ENCODE results near the gene ELFN2. TPM values are rescaled to one million over a fixed set of nuclear protein-coding genes. Genes with fewer than 3 reads are reported as not detected.
"Not testable (repeated sequence)": the region's sequence is repeated elsewhere in the genome, so short reads cannot be mapped to it uniquely, and the experiment has no call there.

Gene ELFN2
- total RNA-seq, 1 donor from 2014 or later: 0.97 TPM

DNA sequence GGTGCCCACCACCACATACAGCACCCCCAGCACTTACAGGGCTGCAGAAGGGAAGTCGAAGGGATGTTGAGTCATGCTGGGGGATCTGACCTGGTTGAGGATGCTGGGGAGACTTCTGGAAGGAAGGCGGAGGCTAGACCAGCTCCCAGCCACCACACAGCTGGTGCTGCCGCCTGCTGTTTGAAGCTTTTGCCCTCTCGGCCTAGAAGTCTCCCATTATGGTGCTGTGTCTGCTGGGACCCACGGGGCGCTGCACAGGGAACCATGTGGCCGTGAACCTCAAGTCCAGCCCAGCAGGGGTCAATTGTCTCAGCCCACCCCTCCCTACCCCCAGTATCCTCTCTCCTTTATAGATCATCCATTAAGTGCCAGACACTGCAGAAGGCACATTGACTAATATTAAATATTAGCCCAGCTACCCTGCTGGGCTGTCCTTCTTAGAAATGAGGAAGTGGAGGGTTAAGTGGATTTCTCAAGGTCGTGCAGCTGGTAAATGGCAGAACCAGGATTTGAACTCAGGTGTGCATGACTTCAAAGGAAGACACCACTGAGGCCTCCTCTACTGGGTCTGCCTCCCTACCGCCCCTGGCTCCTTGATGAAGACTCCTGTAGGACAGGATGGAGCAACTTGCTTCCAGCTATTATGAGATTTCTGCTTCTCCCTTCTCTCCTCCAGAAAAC, 95.3 kb downstream of the ELFN2 start:
- TF ChIP-seq, protein P1, sequence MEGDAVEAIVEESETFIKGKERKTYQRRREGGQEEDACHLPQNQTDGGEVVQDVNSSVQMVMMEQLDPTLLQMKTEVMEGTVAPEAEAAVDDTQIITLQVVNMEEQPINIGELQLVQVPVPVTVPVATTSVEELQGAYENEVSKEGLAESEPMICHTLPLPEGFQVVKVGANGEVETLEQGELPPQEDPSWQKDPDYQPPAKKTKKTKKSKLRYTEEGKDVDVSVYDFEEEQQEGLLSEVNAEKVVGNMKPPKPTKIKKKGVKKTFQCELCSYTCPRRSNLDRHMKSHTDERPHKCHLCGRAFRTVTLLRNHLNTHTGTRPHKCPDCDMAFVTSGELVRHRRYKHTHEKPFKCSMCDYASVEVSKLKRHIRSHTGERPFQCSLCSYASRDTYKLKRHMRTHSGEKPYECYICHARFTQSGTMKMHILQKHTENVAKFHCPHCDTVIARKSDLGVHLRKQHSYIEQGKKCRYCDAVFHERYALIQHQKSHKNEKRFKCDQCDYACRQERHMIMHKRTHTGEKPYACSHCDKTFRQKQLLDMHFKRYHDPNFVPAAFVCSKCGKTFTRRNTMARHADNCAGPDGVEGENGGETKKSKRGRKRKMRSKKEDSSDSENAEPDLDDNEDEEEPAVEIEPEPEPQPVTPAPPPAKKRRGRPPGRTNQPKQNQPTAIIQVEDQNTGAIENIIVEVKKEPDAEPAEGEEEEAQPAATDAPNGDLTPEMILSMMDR (IDR thresholded peaks at IDR 0.05): no peak
- Mint-ChIP-seq H3K36me3 (ENCODE audit: unreplicated experiment) (no peaks in the 10 kb centered on the region), H3K27ac (ENCODE audit: unreplicated experiment) (no peak overlapping the region), H3K4me1 (ENCODE audit: unreplicated experiment) (peaks cover 41% of the 10 kb centered on the region), H3K27me3 (ENCODE audit: unreplicated experiment) (peaks cover 30% of the 10 kb centered on the region), H3K4me3 (ENCODE audit: unreplicated experiment) (no peak overlapping the region), H3K9me3 (ENCODE audit: unreplicated experiment) (no peaks in the 10 kb centered on the region)
- no peak for DNase-seq (ENCODE audit: extremely low spot score, unreplicated experiment)

DNA sequence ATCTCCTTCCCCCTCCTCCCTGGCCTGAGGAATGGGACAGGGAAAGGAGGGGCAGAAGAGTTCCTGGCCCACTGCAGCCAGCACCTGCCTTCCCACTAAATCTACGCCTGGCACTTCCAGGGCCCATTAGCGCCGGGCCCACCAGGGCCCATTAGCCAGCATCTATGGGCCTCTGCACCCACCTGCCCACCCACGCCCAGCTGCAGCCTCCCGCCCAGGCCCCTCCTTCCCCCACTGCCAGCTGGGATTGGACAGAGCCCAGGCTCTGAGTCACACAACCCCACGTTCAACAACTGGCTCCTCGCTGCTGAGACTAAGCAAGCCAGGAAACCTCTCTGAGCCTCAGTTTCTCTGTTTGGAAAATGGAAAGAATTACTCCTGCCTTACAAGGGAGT, 96.2 kb downstream of the ELFN2 start:
- Mint-ChIP-seq H3K4me3 (ENCODE audit: unreplicated experiment) (no peak overlapping the region), H3K4me1 (ENCODE audit: unreplicated experiment) (peaks cover 37% of the 10 kb centered on the region), H3K9me3 (ENCODE audit: unreplicated experiment) (no peaks in the 10 kb centered on the region), H3K27ac (ENCODE audit: unreplicated experiment) (no peak overlapping the region), H3K27me3 (ENCODE audit: unreplicated experiment) (peaks cover 32% of the 10 kb centered on the region), H3K36me3 (ENCODE audit: unreplicated experiment) (no peaks in the 10 kb centered on the region)
- TF ChIP-seq, protein P1 (IDR thresholded peaks at IDR 0.05): no peak
- DNase-seq (ENCODE audit: extremely low spot score, unreplicated experiment): no peak

DNA sequence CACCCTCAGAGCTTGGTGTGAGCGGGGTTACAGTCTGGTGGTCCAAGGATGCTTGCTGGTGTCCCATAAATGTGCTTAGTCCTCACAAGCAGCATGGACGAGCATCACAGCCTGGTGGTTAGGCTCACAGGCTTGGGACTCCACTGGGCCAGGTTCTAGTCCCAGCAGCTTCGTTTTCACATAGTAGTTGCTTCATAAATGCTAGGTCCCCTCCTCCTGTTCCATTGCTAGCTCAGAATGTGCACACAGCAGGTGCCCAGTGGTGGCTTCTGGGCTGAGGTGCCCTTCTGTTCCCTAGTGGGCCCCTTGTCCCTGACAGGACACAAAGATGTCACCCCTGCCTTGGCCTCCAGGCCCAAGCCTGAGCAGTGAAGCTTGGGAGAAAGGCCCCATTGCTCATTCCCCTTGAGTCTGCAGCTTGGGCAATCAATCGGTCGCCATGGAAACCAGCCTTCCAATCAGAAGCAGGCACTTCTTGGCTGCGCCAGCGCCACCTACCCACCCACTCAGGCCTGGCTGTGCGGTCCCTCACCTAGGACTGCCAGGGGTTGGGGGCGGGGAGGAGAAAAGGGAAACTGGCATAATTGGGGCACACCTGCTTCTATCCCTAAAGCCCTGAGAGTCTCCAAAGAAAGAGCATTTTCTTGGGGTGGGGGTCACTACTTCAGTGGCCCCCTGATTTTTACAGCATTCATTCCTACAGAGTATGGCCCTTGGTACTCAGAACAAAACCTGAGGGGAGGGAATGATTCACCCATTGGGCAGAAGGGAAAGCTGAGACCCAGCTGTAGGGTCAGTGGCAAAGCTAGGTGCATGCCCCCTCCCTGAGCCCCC, 96.9 kb downstream of the ELFN2 start:
- H3K4me3 Mint-ChIP-seq (ENCODE audit: unreplicated experiment): no peak overlapping the region
- no peak for DNase-seq (ENCODE audit: extremely low spot score, unreplicated experiment)
- H3K9me3 Mint-ChIP-seq (ENCODE audit: unreplicated experiment): no peaks in the 10 kb centered on the region
- H3K27me3 Mint-ChIP-seq (ENCODE audit: unreplicated experiment): peaks cover 28% of the 10 kb centered on the region
- H3K4me1 Mint-ChIP-seq (ENCODE audit: unreplicated experiment): peaks cover 31% of the 10 kb centered on the region
- H3K36me3 Mint-ChIP-seq (ENCODE audit: unreplicated experiment): no peaks in the 10 kb centered on the region
- TF ChIP-seq, protein P1 (IDR thresholded peaks at IDR 0.05): no peak
- no peak overlapping the region for H3K27ac Mint-ChIP-seq (ENCODE audit: unreplicated experiment)

DNA sequence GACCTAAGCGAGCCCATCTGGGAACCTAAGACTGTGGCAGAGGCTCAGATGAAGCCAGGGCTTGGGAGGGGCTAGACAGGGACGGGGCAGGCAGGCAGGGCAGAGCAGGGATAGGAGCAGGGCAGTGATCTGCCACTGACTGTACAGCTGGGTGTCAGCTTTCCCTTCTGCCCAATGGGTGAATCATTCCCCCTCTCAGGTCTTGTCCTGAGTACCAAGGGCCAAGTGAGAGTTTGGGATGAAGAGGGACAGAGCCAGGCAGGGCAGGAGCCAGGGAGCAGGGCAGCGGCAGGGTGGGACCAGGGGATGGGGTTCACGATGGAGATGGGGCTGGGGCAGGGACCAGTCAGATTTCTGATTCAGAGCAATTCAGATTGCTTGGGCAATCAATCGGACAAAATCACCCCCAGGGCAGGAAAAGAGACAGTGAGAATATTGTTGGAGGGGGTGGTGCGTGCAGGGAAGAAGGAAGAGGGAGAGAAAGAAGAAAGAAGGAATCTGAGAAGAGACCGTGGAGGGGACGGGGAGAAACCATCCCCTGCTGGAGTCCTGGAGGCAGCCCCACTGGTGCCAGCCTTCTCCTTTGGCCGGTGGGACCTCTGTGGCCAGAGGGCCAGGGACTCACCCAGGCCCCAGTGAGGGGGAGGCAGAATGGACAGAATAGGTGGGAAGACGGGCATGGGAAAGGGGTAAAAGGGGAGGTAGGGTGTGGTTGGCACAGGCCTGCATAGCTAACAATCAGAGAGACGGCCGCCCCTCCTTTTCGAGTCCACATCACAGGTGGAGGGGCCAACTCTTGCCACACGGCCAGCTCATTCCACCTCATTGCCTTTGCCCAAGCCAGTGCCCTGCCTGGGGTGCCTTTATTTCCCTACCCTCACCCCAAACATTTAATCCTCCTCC, 97.8 kb downstream of the ELFN2 start:
- TF ChIP-seq, protein P1 (IDR thresholded peaks at IDR 0.05): no peak
- Mint-ChIP-seq H3K9me3 (ENCODE audit: unreplicated experiment) (no peaks in the 10 kb centered on the region), H3K4me1 (ENCODE audit: unreplicated experiment) (peaks cover 26% of the 10 kb centered on the region), H3K36me3 (ENCODE audit: unreplicated experiment) (no peaks in the 10 kb centered on the region), H3K4me3 (ENCODE audit: unreplicated experiment) (no peak overlapping the region), H3K27ac (ENCODE audit: unreplicated experiment) (no peak overlapping the region), H3K27me3 (ENCODE audit: unreplicated experiment) (peaks cover 29% of the 10 kb centered on the region)
- no peak for DNase-seq (ENCODE audit: extremely low spot score, unreplicated experiment)

DNA sequence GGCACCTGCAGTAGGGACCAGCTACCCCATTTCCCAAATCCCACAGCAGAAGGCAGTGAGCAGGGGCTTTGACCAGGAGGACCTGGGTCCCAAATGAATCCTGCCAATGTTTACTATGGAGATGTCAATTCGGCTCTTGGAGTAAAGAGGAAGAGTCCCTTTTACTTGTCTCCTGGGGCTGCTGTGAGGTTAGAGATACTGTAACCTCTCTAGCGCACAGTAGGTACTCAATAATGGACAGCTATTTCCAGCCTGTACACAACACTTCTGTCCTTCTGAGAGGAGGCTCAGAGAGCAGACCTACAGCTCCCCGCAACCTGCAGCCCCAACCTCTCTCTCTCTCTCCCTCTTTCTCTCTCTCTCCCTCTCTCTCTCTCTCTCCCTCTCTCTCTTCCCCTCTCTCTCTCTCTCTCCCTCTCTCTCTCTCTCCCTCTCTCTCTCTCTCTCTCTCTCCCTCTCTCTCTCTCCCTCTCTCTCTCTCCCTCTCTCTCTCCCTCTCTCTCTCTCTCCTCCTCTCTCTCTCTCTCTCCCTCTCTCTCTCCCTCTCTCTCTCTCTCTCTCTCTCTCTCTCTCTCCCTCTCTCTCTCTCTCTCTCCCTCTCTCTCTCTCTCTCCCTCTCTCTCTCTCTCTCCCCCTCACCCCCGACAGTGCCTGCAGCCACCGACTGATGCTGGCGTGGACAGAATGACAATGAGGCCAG, 98.6 kb downstream of the ELFN2 start:
- DNase-seq (ENCODE audit: extremely low spot score, unreplicated experiment); H3K9me3 Mint-ChIP-seq (ENCODE audit: unreplicated experiment); H3K4me3 Mint-ChIP-seq (ENCODE audit: unreplicated experiment); H3K27ac Mint-ChIP-seq (ENCODE audit: unreplicated experiment); H3K36me3 Mint-ChIP-seq (ENCODE audit: unreplicated experiment): not testable (repeated sequence)
- Mint-ChIP-seq H3K4me1 (ENCODE audit: unreplicated experiment) (peaks cover 24% of the 10 kb centered on the region), H3K27me3 (ENCODE audit: unreplicated experiment) (peaks cover 30% of the 10 kb centered on the region)

All from osteocyte (in vitro differentiated cells).